BE2C (cell line): ENCODE measurements around the gene SEC22C.

Experiments used
- DNase-seq: peaks from one replicate; pipeline ENCODE4 v3.0.0-alpha.2; 2020
- H3K27me3 ChIP-seq: fragments of 250-450 bp; sonication (Bioruptor Pico); 2 replicates; pipeline ENCODE4 v1.5.1; 2020; ENCODE audit warnings: mild to moderate bottlenecking
- H3K36me3 ChIP-seq: fragments of 250-450 bp; sonication (Bioruptor Pico); 2 replicates; pipeline ENCODE4 v1.5.1; 2020; ENCODE audit warnings: mild to moderate bottlenecking
- H3K4me1 ChIP-seq: fragments of 250-450 bp; sonication (Bioruptor Pico); 2 replicates; pipeline ENCODE4 v1.5.1; 2020
- H3K4me3 ChIP-seq: 2 replicates; pipeline ENCODE4 v1.5.1; 2011; ENCODE audit warnings: low read depth, low read length
- H3K9me3 ChIP-seq: fragments of 250-450 bp; sonication (Bioruptor Pico); 2 replicates; pipeline ENCODE4 v1.5.1; 2020
- CTCF ChIP-seq: IDR thresholded peaks from 2 replicates; pipeline ENCODE4 v1.5.1; 2012; ENCODE audit warnings: mild to moderate bottlenecking, low read depth, low read length

Gene SEC22C

GRCh38 chr3:42518800-42519567, 62.8 kb downstream of the SEC22C start:
- DNase-seq = no peak
- no peaks in the 10 kb centered on the region for H3K9me3 ChIP-seq
- H3K27me3 ChIP-seq = no peaks in the 10 kb centered on the region
- no peak; the same call in 1 of the 2 replicates for TF ChIP-seq CTCF
- H3K4me1 ChIP-seq = no peaks in the 10 kb centered on the region
- H3K4me3 ChIP-seq = no peak overlapping the region
- no peaks in the 10 kb centered on the region for H3K36me3 ChIP-seq

- no peak for DNase-seq
- no peaks in the 10 kb centered on the region for H3K36me3 ChIP-seq
- TF ChIP-seq CTCF = no peak
Measured at GRCh38 chr3:42517117-42517516, 64.7 kb downstream of the SEC22C start.

GRCh38 chr3:42516443-42516842, 65.3 kb downstream of the SEC22C start:
- Histone ChIP-seq H3K9me3 (no peaks in the 10 kb centered on the region), H3K36me3 (no peaks in the 10 kb centered on the region), H3K4me3 (no peak overlapping the region), H3K4me1 (no peaks in the 10 kb centered on the region), H3K27me3 (no peaks in the 10 kb centered on the region)
- no peak for DNase-seq
- TF ChIP-seq CTCF = no peak

More at GRCh38 chr3:42517117-42517516, 64.7 kb downstream of the SEC22C start:
- Histone ChIP-seq H3K27me3 (no peaks in the 10 kb centered on the region), H3K4me1 (no peaks in the 10 kb centered on the region), H3K9me3 (no peaks in the 10 kb centered on the region), H3K4me3 (no peak overlapping the region)

GRCh38 chr3:42515976-42516375, 65.8 kb downstream of the SEC22C start:
- Histone ChIP-seq H3K27me3 (no peaks in the 10 kb centered on the region), H3K36me3 (no peaks in the 10 kb centered on the region), H3K4me1 (no peaks in the 10 kb centered on the region), H3K9me3 (no peaks in the 10 kb centered on the region), H3K4me3 (no peak overlapping the region)
- no peak for TF ChIP-seq CTCF
- DNase-seq = no peak

GRCh38 chr3:42515391-42515916, 66.3 kb downstream of the SEC22C start:
- DNase-seq = no peak
- H3K4me3 ChIP-seq = no peak overlapping the region
- no peaks in the 10 kb centered on the region for H3K36me3 ChIP-seq
- no peak for TF ChIP-seq CTCF
- H3K27me3 ChIP-seq = no peaks in the 10 kb centered on the region
- no peaks in the 10 kb centered on the region for H3K4me1 ChIP-seq
- no peaks in the 10 kb centered on the region for H3K9me3 ChIP-seq

- H3K9me3 ChIP-seq = no peaks in the 10 kb centered on the region
- H3K4me1 ChIP-seq = no peaks in the 10 kb centered on the region
- TF ChIP-seq CTCF = no peak
- no peak overlapping the region for H3K4me3 ChIP-seq
- H3K27me3 ChIP-seq = no peaks in the 10 kb centered on the region
- no peak for DNase-seq
- no peaks in the 10 kb centered on the region for H3K36me3 ChIP-seq
Measured at GRCh38 chr3:42514876-42515275, 66.9 kb downstream of the SEC22C start.
